Neural cell (in vitro differentiated cells): ENCODE data around the gene GAST. TPM values are rescaled to one million over a fixed set of nuclear protein-coding genes. Genes with fewer than 3 reads are reported as not detected.

ENCODE experiments used
- H2AFZ ChIP-seq: fragments of 200-600, 300-800 bp; sonication (generic), shearing (Covaris generic); 2 replicates; pipeline ENCODE4 v1.6.0; 2014; ENCODE audit warnings: low read depth, mild to moderate bottlenecking, antibody characterized with exemption, low read length, moderate library complexity
- H3F3A ChIP-seq: fragments of 200-600 bp; shearing (Covaris generic); 2 replicates; pipeline ENCODE4 v1.6.1; 2016; ENCODE audit warnings: mild to moderate bottlenecking, moderate library complexity, mixed read lengths, antibody characterized with exemption, low read length; ENCODE audit not compliant: insufficient read depth, poor library complexity, severe bottlenecking
- H3K27ac ChIP-seq: fragments of 200-600, 300-800 bp; sonication (generic), shearing (Covaris generic); 2 replicates; pipeline ENCODE4 v1.5.1; 2014; ENCODE audit warnings: mild to moderate bottlenecking, low read length, moderate library complexity
- H3K27me3 ChIP-seq: fragments of 300-800, 200-600 bp; sonication (generic), shearing (Covaris generic); 2 replicates; pipeline ENCODE4 v1.6.0; 2014; ENCODE audit warnings: mild to moderate bottlenecking, low read depth, low read length, moderate library complexity; ENCODE audit not compliant: insufficient read depth
- H3K36me3 ChIP-seq: fragments of 300-800, 200-600 bp; sonication (generic), shearing (Covaris generic); 2 replicates; pipeline ENCODE4 v1.5.1; 2014; ENCODE audit warnings: mild to moderate bottlenecking, antibody characterized with exemption, low read length, moderate library complexity; ENCODE audit not compliant: insufficient read depth
- H3K4me2 ChIP-seq: fragments of 300-800, 200-600 bp; sonication (generic), shearing (Covaris generic); 2 replicates; pipeline ENCODE4 v1.6.0; 2014; ENCODE audit warnings: mild to moderate bottlenecking, low read length
- H3K4me3 ChIP-seq: fragments of 300-800, 200-600 bp; sonication (generic), shearing (Covaris generic); 2 replicates; pipeline ENCODE4 v1.5.1; 2014; ENCODE audit warnings: mild to moderate bottlenecking, low read length, moderate library complexity
- H3K79me2 ChIP-seq: fragments of 200-600 bp; shearing (Covaris generic); replicated peaks from 2 replicates; pipeline ENCODE4 v1.6.0; 2014; ENCODE audit warnings: mild to moderate bottlenecking, low read length, moderate library complexity; ENCODE audit not compliant: insufficient read depth
- H3K9ac ChIP-seq: fragments of 300-800, 200-600 bp; sonication (generic), shearing (Covaris generic); 2 replicates; pipeline ENCODE4 v1.6.1; 2016; ENCODE audit warnings: mild to moderate bottlenecking, low read length, mixed read lengths
- H3K9me2 ChIP-seq: fragments of 200-600 bp; shearing (Covaris generic); 2 replicates; pipeline ENCODE4 v1.6.1; 2016; ENCODE audit warnings: mild to moderate bottlenecking, low read length, mixed read lengths; ENCODE audit not compliant: insufficient read depth
- H3K9me3 ChIP-seq: fragments of 200-600, 300-800 bp; sonication (generic), shearing (Covaris generic); 2 replicates; pipeline ENCODE4 v1.6.1; 2016; ENCODE audit warnings: mild to moderate bottlenecking, mixed run types, low read length, moderate library complexity, mixed read lengths
- H4K20me1 ChIP-seq: fragments of 200-600 bp; shearing (Covaris generic); 2 replicates; pipeline ENCODE4 v1.6.1; 2016; ENCODE audit warnings: mild to moderate bottlenecking, mixed run types; ENCODE audit not compliant: insufficient read depth
- CTCF ChIP-seq: fragments of 450-650 bp; IDR thresholded peaks from 2 replicates; pipeline ENCODE4 v1.5.1; 2014; ENCODE audit warnings: antibody characterized with exemption, mild to moderate bottlenecking, moderate library complexity; ENCODE audit not compliant: poor library complexity, severe bottlenecking
- EP300 ChIP-seq: fragments of 450-650 bp; conservative IDR thresholded peaks from 2 replicates; pipeline ENCODE4 v1.6.1; 2014; ENCODE audit warnings: antibody characterized with exemption, mild to moderate bottlenecking, moderate library complexity; ENCODE audit not compliant: poor library complexity, severe bottlenecking
- EZH2 ChIP-seq: fragments of 200-600, 300-800 bp; shearing (Covaris generic), sonication (generic); IDR thresholded peaks from 2 replicates; pipeline ENCODE4 v1.6.1; 2014; ENCODE audit warnings: antibody characterized with exemption, low read length, borderline replicate concordance, mild to moderate bottlenecking; ENCODE audit not compliant: insufficient read depth, poor library complexity, severe bottlenecking
- MXI1 ChIP-seq: fragments of 450-650 bp; conservative IDR thresholded peaks from 2 replicates; pipeline ENCODE4 v1.6.1; 2014; ENCODE audit warnings: antibody characterized with exemption, mild to moderate bottlenecking; ENCODE audit not compliant: poor library complexity, severe bottlenecking
- POLR2AphosphoS5 ChIP-seq: IDR thresholded peaks from 2 replicates; pipeline ENCODE4 v1.6.1; 2012
- RAD21 ChIP-seq: fragments of 450-650 bp; conservative IDR thresholded peaks from 2 replicates; pipeline ENCODE4 v1.6.1; 2014; ENCODE audit warnings: antibody characterized with exemption, mild to moderate bottlenecking, moderate library complexity
- SMC3 ChIP-seq: fragments of 450-650 bp; conservative IDR thresholded peaks from 2 replicates; pipeline ENCODE4 v1.6.1; 2014; ENCODE audit warnings: antibody characterized with exemption, mild to moderate bottlenecking, moderate library complexity; ENCODE audit not compliant: poor library complexity
- TAF1 ChIP-seq: IDR thresholded peaks from 2 replicates; pipeline ENCODE4 v1.6.1; 2012; ENCODE audit warnings: low read depth
- polyA plus RNA-seq: library from polyadenylated mRNA; depleted of rRNA; stranded (reverse); fragments of >200 nt; gene quantifications from 2 replicates; pipeline ENCODE4 v1.2.3, GENCODE V29; 2014
- TF ChIP-seq, protein P1 (sequence below): IDR thresholded peaks from 2 replicates; pipeline ENCODE4 v1.6.1; 2012; ENCODE audit warnings: borderline replicate concordance

The GAST gene
- polyA plus RNA-seq, 1 donor from 2014 or later: not detected

DNA sequence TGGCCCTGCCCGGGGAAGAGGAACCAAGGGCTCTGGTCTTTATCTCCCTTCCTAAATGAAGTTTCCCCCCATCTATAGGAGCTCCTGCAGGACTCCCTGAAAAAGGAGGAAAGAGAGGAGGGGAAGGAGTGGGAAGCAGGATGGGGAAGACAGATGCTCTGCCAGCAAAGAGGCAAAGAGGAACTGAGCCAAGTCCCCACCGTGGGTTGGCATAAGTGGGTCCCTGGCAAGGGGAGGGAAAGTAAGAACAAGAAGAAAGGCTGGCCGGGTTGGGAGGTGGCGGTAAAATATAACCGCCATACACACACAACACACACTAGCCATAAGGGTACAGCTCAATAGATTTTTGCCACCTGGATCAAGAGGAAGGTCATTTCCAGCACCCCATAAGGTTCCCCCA lies 29.5 kb upstream of the GAST start:
- peaks cover 5% of the 10 kb centered on the region for H3F3A ChIP-seq
- no peak overlapping the region for H2AFZ ChIP-seq
- peak overlapping the region; percentile 76 for H3K9ac ChIP-seq
- H3K4me3 ChIP-seq: peak overlapping the region; percentile 57
- H3K79me2 ChIP-seq: no peaks in the 10 kb centered on the region
- peak overlapping the region; percentile 100 for H3K27ac ChIP-seq
- no peaks in the 10 kb centered on the region for H3K9me3 ChIP-seq
- H3K9me2 ChIP-seq: no peaks in the 10 kb centered on the region
- H3K27me3 ChIP-seq: no peaks in the 10 kb centered on the region
- no peaks in the 10 kb centered on the region for H4K20me1 ChIP-seq
- H3K4me2 ChIP-seq: no peak overlapping the region
- no peaks in the 10 kb centered on the region for H3K36me3 ChIP-seq
- TF ChIP-seq, protein P1, sequence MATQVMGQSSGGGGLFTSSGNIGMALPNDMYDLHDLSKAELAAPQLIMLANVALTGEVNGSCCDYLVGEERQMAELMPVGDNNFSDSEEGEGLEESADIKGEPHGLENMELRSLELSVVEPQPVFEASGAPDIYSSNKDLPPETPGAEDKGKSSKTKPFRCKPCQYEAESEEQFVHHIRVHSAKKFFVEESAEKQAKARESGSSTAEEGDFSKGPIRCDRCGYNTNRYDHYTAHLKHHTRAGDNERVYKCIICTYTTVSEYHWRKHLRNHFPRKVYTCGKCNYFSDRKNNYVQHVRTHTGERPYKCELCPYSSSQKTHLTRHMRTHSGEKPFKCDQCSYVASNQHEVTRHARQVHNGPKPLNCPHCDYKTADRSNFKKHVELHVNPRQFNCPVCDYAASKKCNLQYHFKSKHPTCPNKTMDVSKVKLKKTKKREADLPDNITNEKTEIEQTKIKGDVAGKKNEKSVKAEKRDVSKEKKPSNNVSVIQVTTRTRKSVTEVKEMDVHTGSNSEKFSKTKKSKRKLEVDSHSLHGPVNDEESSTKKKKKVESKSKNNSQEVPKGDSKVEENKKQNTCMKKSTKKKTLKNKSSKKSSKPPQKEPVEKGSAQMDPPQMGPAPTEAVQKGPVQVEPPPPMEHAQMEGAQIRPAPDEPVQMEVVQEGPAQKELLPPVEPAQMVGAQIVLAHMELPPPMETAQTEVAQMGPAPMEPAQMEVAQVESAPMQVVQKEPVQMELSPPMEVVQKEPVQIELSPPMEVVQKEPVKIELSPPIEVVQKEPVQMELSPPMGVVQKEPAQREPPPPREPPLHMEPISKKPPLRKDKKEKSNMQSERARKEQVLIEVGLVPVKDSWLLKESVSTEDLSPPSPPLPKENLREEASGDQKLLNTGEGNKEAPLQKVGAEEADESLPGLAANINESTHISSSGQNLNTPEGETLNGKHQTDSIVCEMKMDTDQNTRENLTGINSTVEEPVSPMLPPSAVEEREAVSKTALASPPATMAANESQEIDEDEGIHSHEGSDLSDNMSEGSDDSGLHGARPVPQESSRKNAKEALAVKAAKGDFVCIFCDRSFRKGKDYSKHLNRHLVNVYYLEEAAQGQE: no peak
- TF ChIP-seq CTCF: no peak

DNA sequence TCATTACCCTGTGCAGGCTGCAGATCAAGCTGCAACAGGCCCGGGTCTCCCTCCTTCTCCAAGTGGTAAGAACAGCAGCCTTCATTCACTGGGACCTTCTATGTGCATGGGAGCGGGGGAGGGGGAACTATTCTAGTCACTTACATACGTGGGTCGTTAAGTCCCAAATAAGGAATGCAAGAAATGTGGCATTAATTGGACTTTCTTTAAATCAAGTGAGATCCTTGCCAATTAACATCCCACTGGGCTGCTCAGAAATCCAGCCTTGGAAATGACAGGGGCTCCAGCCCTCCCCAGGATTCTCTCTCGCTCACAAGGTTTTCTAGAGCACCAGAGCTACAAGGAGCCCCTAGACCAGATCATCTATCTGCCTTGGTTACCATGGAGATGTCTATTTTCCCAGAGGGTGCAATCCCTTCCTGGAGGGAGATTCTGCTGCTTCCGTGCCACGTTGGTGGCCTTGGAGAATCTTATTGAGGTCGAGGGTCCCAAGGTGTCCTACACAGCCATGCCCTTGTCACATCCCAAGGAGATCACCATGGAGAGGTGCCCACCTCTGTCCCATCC lies 28.6 kb upstream of the GAST start:
- Histone ChIP-seq H3K27ac (peak overlapping the region; percentile 100), H3K27me3 (no peaks in the 10 kb centered on the region), H3K9ac (peak overlapping the region; percentile 76), H3K79me2 (no peaks in the 10 kb centered on the region), H3K4me2 (peak overlapping the region; percentile 85), H3K36me3 (no peaks in the 10 kb centered on the region), H3K9me2 (no peaks in the 10 kb centered on the region), H3K4me3 (peak overlapping the region; percentile 57), H3K9me3 (no peaks in the 10 kb centered on the region), H2AFZ (peak overlapping the region; percentile 36), H3F3A (peaks cover 8% of the 10 kb centered on the region), H4K20me1 (no peaks in the 10 kb centered on the region)
- TF ChIP-seq TAF1: no peak
- peak; percentile 50 for TF ChIP-seq SMC3
- peak; percentile 21 for TF ChIP-seq POLR2AphosphoS5
- peak; percentile 54 for TF ChIP-seq EP300
- TF ChIP-seq CTCF: peak; percentile 13
- TF ChIP-seq, protein P1: peak; percentile 82
- peak; percentile 30 for TF ChIP-seq RAD21
- TF ChIP-seq MXI1: peak; percentile 12
- TF ChIP-seq EZH2: no peak
